ENCODE measurements around the gene LGALS3BP. TPM values are rescaled to one million over a fixed set of nuclear protein-coding genes. Genes with fewer than 3 reads are reported as not detected.

Gene LGALS3BP
- total RNA-seq, 1 experiment from 2014 or later = 69.8 TPM

GRCh38 chr17:78950870-78951269 lies 28.9 kb downstream of the LGALS3BP start:
- Mint-ChIP-seq H3K4me1 (peaks cover 2 to 25% of the 10 kb centered on the region in 2 experiments; a peak in 3 of 4 replicates), H3K27ac (no peak overlapping the region)
- no peak for TF ChIP-seq CTCF (conservative IDR thresholded peaks at IDR 0.05)

More at GRCh38 chr17:78950870-78951269, 28.9 kb downstream of the LGALS3BP start:
- Histone ChIP-seq H3K4ac (ENCODE audit: low read depth, low read length) (no peak overlapping the region), H3K79me1 (ENCODE audit: insufficient read depth, low read depth, low read length, poor library complexity, severe bottlenecking) (no peaks in the 10 kb centered on the region), H3K18ac (ENCODE audit: insufficient read length, low read depth, low read length) (no peak overlapping the region), H3K23ac (ENCODE audit: insufficient read length, low read depth, low read length) (no peak overlapping the region), H3K27me3 (ENCODE audit: insufficient read depth, low read length) (no peaks in the 10 kb centered on the region), H3K23me2 (ENCODE audit: insufficient read length, low read depth, low read length, poor library complexity, severe bottlenecking) (no peaks in the 10 kb centered on the region), H3K27ac (ENCODE audit: insufficient read length, low read depth, low read length) (no peak overlapping the region), H2BK5ac (ENCODE audit: insufficient read length, low read length) (no peak overlapping the region), H2BK120ac (ENCODE audit: low read depth, low read length, poor library complexity, severe bottlenecking) (no peak overlapping the region), H4K5ac (ENCODE audit: insufficient read length, low read depth, low read length) (no peak overlapping the region), H4K91ac (ENCODE audit: insufficient read length, low read depth, low read length) (no peak overlapping the region), H3K56ac (ENCODE audit: insufficient read length, low read depth, low read length) (no peak overlapping the region), H3K4me2 (ENCODE audit: insufficient read depth, insufficient read length, low read length) (no peak overlapping the region), H2BK20ac (ENCODE audit: low read depth, low read length, poor library complexity, severe bottlenecking) (no peak overlapping the region), H4K8ac (replicated peaks; ENCODE audit: insufficient read length, low read depth, low read length) (no peak overlapping the region), H3K4me1 (ENCODE audit: insufficient read depth, low read length) (no peaks in the 10 kb centered on the region), H3K9ac (ENCODE audit: extremely low read depth, insufficient read length, low read length) (no peak overlapping the region), H3K79me2 (ENCODE audit: insufficient read depth, low read length) (no peaks in the 10 kb centered on the region), H3K9me3 (ENCODE audit: control insufficient read depth, low read depth, low read length) (peaks cover 10% of the 10 kb centered on the region), H2AK5ac (ENCODE audit: insufficient read length, low read length) (no peak overlapping the region), H2BK15ac (ENCODE audit: low read depth, low read length) (no peak overlapping the region), H2AFZ (ENCODE audit: low read length) (no peak overlapping the region), H2BK12ac (ENCODE audit: insufficient read length, low read depth, low read length) (no peak overlapping the region), H3K14ac (ENCODE audit: insufficient read depth, low read length) (no peak overlapping the region), H3T11ph (ENCODE audit: low read length) (no peak overlapping the region), H4K20me1 (ENCODE audit: control insufficient read depth, insufficient read depth, insufficient read length) (no peaks in the 10 kb centered on the region)
- H3K36me3 Mint-ChIP-seq (ENCODE audit: insufficient read depth in 1 of 3, low read depth in 3 of 3) = peaks cover 4 to 17% (median 7%) of the 10 kb centered on the region in 3 experiments; a peak in 6 of 7 replicates
- H3K4me3 Mint-ChIP-seq = no peak overlapping the region
- no peak for DNase-seq
- WGBS (ENCODE audit: extremely low coverage, insufficient read length, low lambda C conversion rate) = no CpG with 5 or more reads among the region's 2 CpGs
- H3K9me3 Mint-ChIP-seq = peaks cover 17 to 20% of the 10 kb centered on the region in 2 experiments
- peaks cover 13% of the 10 kb centered on the region for H3K27me3 Mint-ChIP-seq (ENCODE audit: low read depth)
